HCT116 (cell line): ENCODE results near the gene CDKAL1. TPM values are rescaled to one million over a fixed set of nuclear protein-coding genes. Genes with fewer than 3 reads are reported as not detected.

ENCODE experiments used
- ATAC-seq: fragments of 200-7000 bp; cut with Tn5 transposase; 2 replicates; pipeline ENCODE4 v1.9.1; 2020; ENCODE audit warnings: mild to moderate bottlenecking, moderate library complexity
- BruUV-seq: library from RNA; stranded (reverse); fragments of 400-500 nt; replicated peaks from 2 replicates; lab custom pipeline; 2021; lab: Mats Ljungman, UMichigan
- CTCF ChIA-PET: fragments of 300-600 bp; sonication (Branson Sonifier 250); formaldehyde crosslinking; loops from one replicate; lab custom pipeline; 2021; ENCODE audit warnings: antibody characterized with exemption; lab: Charles Lee
- POLR2A ChIA-PET: fragments of 300-600, 350-600 bp; sonication (Branson Sonifier 250); formaldehyde crosslinking; loops from one replicate; lab custom pipeline; 2021; ENCODE audit warnings: antibody characterized with exemption; lab: Charles Lee
- RAD21 ChIA-PET, 2 experiments: fragments of 300-600 bp; sonication (Branson Sonifier 250); formaldehyde crosslinking; loops; one replicate each; lab custom pipeline; 2023; ENCODE audit warnings: low total read pairs in 2 of 2; ENCODE audit not compliant: uncharacterized antibody in 2 of 2, unreplicated experiment in 2 of 2, low non-redundant PET in 1 of 2; lab: Charles Lee
- DNase-seq: peaks from one replicate; pipeline ENCODE4 v3.0.0-alpha.2; 2010; ENCODE audit warnings: low read depth, low spot score
- H2AFZ ChIP-seq: fragments of 200-600 bp; shearing (Covaris generic), sonication (generic); 2 replicates; pipeline ENCODE4 v1.6.1; 2017; ENCODE audit warnings: low read depth, mixed run types, mixed read lengths, antibody characterized with exemption, low read length; ENCODE audit not compliant: poor library complexity, severe bottlenecking
- H3K27ac ChIP-seq: 2 replicates; pipeline ENCODE4 v1.5.1; 2012; ENCODE audit warnings: low read depth, low read length
- H3K27me3 ChIP-seq: fragments of 200-600 bp; sonication (generic); 2 replicates; pipeline ENCODE4 v1.6.1; 2016; ENCODE audit warnings: mixed run types, low read length, mixed read lengths; ENCODE audit not compliant: insufficient read depth
- H3K36me3 ChIP-seq, 2 experiments: fragments of 200-500 bp in 1 of 2; fragments of 200-600 bp in 1 of 2; sonication (Bioruptor generic) in 1 of 2; sonication (generic) in 1 of 2; 2 replicates each; pipeline versions ENCODE4 v1.5.1 to v1.6.1; 2014 to 2016; ENCODE audit warnings: low read length in 2 of 2, inconsistent platforms in 1 of 2, mixed read lengths in 1 of 2, mixed run types in 1 of 2; ENCODE audit not compliant: insufficient read depth in 2 of 2, control insufficient read depth in 1 of 2
- H3K4me1 ChIP-seq, 2 experiments: fragments of 200-600 bp in 1 of 2; sonication (generic) in 1 of 2; 2 replicates each; pipeline versions ENCODE4 v1.5.1 to v1.6.1; 2012 to 2017; ENCODE audit warnings: low read length in 2 of 2, inconsistent platforms in 1 of 2, mild to moderate bottlenecking in 1 of 2, mixed read lengths in 1 of 2, mixed run types in 1 of 2, moderate library complexity in 1 of 2; ENCODE audit not compliant: insufficient read depth in 2 of 2, control insufficient read depth in 1 of 2
- H3K4me2 ChIP-seq: fragments of 200-600 bp; sonication (generic); 2 replicates; pipeline ENCODE4 v1.6.1; 2017; ENCODE audit warnings: mixed run types, low read length, mixed read lengths
- H3K4me3 ChIP-seq, 2 experiments: fragments of 200-600 bp in 1 of 2; sonication (generic) in 1 of 2; replicated peaks in 1 of 2; 2 replicates each; pipeline ENCODE4 v1.5.1; 2011 to 2016; ENCODE audit warnings: low read length in 2 of 2, control low read depth in 1 of 2, low read depth in 1 of 2, mild to moderate bottlenecking in 1 of 2, mixed read lengths in 1 of 2, mixed run types in 1 of 2
- H3K79me2 ChIP-seq: fragments of 200-600 bp; sonication (generic); 2 replicates; pipeline ENCODE4 v1.6.1; 2017; ENCODE audit warnings: mild to moderate bottlenecking, mixed run types, low read length, moderate library complexity, mixed read lengths; ENCODE audit not compliant: insufficient read depth
- H3K9ac ChIP-seq: fragments of 200-600 bp; sonication (generic); 2 replicates; pipeline ENCODE4 v1.6.1; 2016; ENCODE audit warnings: low read length, mixed read lengths
- H3K9me2 ChIP-seq: fragments of 200-600 bp; sonication (generic), shearing (Covaris generic); 2 replicates; pipeline ENCODE4 v1.6.1; 2017; ENCODE audit warnings: mixed run types, mild to moderate bottlenecking, moderate library complexity; ENCODE audit not compliant: insufficient read depth
- H3K9me3 ChIP-seq, 2 experiments: fragments of 200-500 bp in 1 of 2; fragments of 200-600 bp in 1 of 2; sonication (Bioruptor generic) in 1 of 2; sonication (generic) in 1 of 2; 2 replicates each; pipeline ENCODE4 v1.6.1; 2014 to 2017; ENCODE audit warnings: low read length in 2 of 2, mixed read lengths in 2 of 2, inconsistent platforms in 1 of 2, low read depth in 1 of 2, mild to moderate bottlenecking in 1 of 2, mixed run types in 1 of 2, moderate library complexity in 1 of 2; ENCODE audit not compliant: control insufficient read depth in 1 of 2, insufficient read depth in 1 of 2
- H4K20me1 ChIP-seq: fragments of 200-600 bp; sonication (generic), shearing (Covaris generic); 2 replicates; pipeline ENCODE4 v1.6.1; 2017; ENCODE audit warnings: mixed run types, mild to moderate bottlenecking, moderate library complexity; ENCODE audit not compliant: insufficient read depth
- CBX3 ChIP-seq: IDR thresholded peaks from 2 replicates; pipeline ENCODE4 v1.6.1; 2012; ENCODE audit warnings: low read depth
- CEBPB ChIP-seq: IDR thresholded peaks from 2 replicates; pipeline ENCODE4 v1.6.1; 2012; ENCODE audit warnings: low read depth
- EZH2 ChIP-seq: fragments of 200-600 bp; sonication (generic); IDR thresholded peaks from 2 replicates; pipeline ENCODE4 v1.6.1; 2017; ENCODE audit warnings: antibody characterized with exemption, mixed run types
- RAD21 ChIP-seq: IDR thresholded peaks from 2 replicates; pipeline ENCODE4 v1.6.1; 2012; ENCODE audit warnings: low read depth, mild to moderate bottlenecking
- ZFX ChIP-seq: fragments of 450-650 bp; IDR thresholded peaks from 2 replicates; pipeline ENCODE4 v1.6.1; 2017
- ZNF274 ChIP-seq: fragments of 200-500 bp; sonication (Bioruptor generic); IDR thresholded peaks from 2 replicates; pipeline ENCODE4 v1.6.1; 2014; ENCODE audit warnings: mild to moderate bottlenecking, low read depth, low read length, inconsistent platforms
- intact Hi-C: fragments of 100-400 bp; cut with micrococcal nuclease; formaldehyde crosslinking; loops from 2 replicates; pipeline ENCODE4 v1.10.0; 2022
- total RNA-seq: library from RNA; stranded (reverse); gene quantifications from one replicate; pipeline ENCODE4 v1.2.1, GENCODE V29; 2021; ENCODE audit not compliant: unreplicated experiment
- TF ChIP-seq, protein P1 (sequence below): IDR thresholded peaks from 2 replicates; pipeline ENCODE4 v1.6.1; 2011; ENCODE audit warnings: mild to moderate bottlenecking, low read length, moderate library complexity; ENCODE audit not compliant: insufficient replicate concordance; ENCODE audit errors: extremely low read depth
- TF ChIP-seq, protein P2 (sequence below): IDR thresholded peaks from 2 replicates; pipeline ENCODE4 v1.6.1; 2012; ENCODE audit warnings: low read depth
- TF ChIP-seq, protein P3 (sequence below): IDR thresholded peaks from 2 replicates; pipeline ENCODE4 v1.6.1; 2012
- TF ChIP-seq, protein P4 (sequence below): IDR thresholded peaks from 2 replicates; pipeline ENCODE4 v1.6.1; 2012

The CDKAL1 gene
- total RNA-seq, 1 experiment from 2014 or later: 14.9 TPM

DNA sequence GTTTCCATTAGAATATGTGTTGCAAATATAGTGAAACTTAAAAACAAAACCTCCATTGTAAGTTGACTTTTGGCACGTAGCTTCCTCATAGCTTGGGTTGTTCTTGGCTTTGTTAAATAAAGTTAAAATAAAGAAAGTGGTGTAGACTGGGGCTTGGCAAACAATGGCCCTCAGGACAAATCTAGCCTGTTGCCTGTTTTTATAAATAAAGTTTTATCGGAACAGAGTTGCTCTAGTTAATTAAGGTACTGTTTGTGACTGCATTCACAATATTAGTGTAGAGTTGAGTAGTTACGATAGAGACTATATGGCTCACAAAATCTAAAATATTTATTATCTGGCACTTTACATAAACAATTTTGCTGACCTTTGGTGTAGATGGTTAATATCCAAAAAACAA is 168.8 kb downstream of the CDKAL1 start:
- H2AFZ ChIP-seq: no peak overlapping the region
- ChIA-PET RAD21 (no interaction called here), POLR2A (no interaction called here), CTCF (no interaction called here)
- intact Hi-C loops: no loop called here
- H3K4me1 ChIP-seq: no peaks in the 10 kb centered on the region
- TF ChIP-seq, protein P1, sequence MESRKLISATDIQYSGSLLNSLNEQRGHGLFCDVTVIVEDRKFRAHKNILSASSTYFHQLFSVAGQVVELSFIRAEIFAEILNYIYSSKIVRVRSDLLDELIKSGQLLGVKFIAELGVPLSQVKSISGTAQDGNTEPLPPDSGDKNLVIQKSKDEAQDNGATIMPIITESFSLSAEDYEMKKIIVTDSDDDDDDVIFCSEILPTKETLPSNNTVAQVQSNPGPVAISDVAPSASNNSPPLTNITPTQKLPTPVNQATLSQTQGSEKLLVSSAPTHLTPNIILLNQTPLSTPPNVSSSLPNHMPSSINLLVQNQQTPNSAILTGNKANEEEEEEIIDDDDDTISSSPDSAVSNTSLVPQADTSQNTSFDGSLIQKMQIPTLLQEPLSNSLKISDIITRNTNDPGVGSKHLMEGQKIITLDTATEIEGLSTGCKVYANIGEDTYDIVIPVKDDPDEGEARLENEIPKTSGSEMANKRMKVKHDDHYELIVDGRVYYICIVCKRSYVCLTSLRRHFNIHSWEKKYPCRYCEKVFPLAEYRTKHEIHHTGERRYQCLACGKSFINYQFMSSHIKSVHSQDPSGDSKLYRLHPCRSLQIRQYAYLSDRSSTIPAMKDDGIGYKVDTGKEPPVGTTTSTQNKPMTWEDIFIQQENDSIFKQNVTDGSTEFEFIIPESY: no peak
- no peak for TF ChIP-seq CBX3
- TF ChIP-seq, protein P2, sequence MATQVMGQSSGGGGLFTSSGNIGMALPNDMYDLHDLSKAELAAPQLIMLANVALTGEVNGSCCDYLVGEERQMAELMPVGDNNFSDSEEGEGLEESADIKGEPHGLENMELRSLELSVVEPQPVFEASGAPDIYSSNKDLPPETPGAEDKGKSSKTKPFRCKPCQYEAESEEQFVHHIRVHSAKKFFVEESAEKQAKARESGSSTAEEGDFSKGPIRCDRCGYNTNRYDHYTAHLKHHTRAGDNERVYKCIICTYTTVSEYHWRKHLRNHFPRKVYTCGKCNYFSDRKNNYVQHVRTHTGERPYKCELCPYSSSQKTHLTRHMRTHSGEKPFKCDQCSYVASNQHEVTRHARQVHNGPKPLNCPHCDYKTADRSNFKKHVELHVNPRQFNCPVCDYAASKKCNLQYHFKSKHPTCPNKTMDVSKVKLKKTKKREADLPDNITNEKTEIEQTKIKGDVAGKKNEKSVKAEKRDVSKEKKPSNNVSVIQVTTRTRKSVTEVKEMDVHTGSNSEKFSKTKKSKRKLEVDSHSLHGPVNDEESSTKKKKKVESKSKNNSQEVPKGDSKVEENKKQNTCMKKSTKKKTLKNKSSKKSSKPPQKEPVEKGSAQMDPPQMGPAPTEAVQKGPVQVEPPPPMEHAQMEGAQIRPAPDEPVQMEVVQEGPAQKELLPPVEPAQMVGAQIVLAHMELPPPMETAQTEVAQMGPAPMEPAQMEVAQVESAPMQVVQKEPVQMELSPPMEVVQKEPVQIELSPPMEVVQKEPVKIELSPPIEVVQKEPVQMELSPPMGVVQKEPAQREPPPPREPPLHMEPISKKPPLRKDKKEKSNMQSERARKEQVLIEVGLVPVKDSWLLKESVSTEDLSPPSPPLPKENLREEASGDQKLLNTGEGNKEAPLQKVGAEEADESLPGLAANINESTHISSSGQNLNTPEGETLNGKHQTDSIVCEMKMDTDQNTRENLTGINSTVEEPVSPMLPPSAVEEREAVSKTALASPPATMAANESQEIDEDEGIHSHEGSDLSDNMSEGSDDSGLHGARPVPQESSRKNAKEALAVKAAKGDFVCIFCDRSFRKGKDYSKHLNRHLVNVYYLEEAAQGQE: no peak
- no peak for TF ChIP-seq CEBPB
- TF ChIP-seq EZH2: no peak
- no peak for TF ChIP-seq RAD21
- TF ChIP-seq, protein P3, sequence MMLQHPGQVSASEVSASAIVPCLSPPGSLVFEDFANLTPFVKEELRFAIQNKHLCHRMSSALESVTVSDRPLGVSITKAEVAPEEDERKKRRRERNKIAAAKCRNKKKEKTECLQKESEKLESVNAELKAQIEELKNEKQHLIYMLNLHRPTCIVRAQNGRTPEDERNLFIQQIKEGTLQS: no peak
- TF ChIP-seq, protein P4, sequence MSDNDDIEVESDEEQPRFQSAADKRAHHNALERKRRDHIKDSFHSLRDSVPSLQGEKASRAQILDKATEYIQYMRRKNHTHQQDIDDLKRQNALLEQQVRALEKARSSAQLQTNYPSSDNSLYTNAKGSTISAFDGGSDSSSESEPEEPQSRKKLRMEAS: no peak
- TF ChIP-seq ZFX: no peak
- no peak for TF ChIP-seq ZNF274
- H3K4me2 ChIP-seq: no peak overlapping the region
- H3K9me3 ChIP-seq: no peaks in the 10 kb centered on the region
- ATAC-seq (no peak), DNase-seq (no peak)
- H3K79me2 ChIP-seq: no peaks in the 10 kb centered on the region; the same call in 1 of the 2 replicates
- no peak overlapping the region for H3K27ac ChIP-seq
- H3K9me2 ChIP-seq: no peaks in the 10 kb centered on the region
- no peak overlapping the region for H3K4me3 ChIP-seq
- no peaks in the 10 kb centered on the region for H3K27me3 ChIP-seq
- H3K36me3 ChIP-seq: no peaks in the 10 kb centered on the region
- no TSS peak for BruUV-seq
- no peaks in the 10 kb centered on the region for H4K20me1 ChIP-seq
- no peak overlapping the region for H3K9ac ChIP-seq
